HG03521 (cell line): Measurements from ENCODE around the gene SATB2.

Experiments used
- ATAC-seq: cut with Tn5 transposase; IDR thresholded peaks from one replicate; pipeline ENCODE4 v1.9.1; 2021; ENCODE audit warnings: mild to moderate bottlenecking, moderate library complexity; ENCODE audit not compliant: unreplicated experiment

Gene SATB2

GRCh38 chr2:199409759-199410529, 47.8 kb downstream of the SATB2 start:
- ATAC-seq = no peak

DNA sequence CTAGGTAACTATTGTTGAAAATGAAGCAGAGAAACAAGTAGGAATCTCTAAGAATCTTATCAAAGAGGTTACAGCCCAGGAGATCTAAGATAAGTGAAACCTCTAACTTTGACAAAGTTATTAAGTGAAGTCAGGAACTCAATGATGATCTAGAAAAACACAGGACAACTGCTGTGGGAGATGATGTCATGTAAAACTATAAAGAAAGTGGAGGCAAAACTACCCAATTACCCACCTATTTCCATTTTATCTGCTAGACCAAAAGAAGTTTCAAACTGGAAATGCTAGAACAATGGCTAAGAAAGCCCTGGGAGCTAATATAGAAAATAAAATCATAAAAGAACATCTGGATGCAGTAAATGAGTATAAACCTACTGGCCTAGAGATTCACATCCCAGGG, 50.3 kb downstream of the SATB2 start:
- no peak for ATAC-seq

DNA sequence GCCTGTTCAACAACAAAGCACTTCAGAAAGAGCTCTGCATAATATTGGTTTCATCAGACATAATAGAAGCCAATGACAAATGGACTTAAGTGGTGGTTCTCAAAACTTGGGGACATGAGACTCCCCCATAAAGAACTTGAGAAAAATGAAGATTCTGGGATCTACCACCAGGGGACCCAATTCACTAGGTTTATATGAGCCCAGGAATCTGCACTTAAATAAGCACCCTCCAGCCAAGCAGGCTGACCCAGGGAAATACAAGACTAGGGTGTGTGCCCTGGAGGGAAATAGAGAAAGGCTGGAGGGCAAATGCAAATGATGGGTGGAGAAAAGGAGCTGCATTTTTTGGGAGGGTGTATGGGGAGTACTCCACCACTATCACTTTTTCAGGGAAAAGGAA, 52.5 kb downstream of the SATB2 start:
- no peak for ATAC-seq

DNA sequence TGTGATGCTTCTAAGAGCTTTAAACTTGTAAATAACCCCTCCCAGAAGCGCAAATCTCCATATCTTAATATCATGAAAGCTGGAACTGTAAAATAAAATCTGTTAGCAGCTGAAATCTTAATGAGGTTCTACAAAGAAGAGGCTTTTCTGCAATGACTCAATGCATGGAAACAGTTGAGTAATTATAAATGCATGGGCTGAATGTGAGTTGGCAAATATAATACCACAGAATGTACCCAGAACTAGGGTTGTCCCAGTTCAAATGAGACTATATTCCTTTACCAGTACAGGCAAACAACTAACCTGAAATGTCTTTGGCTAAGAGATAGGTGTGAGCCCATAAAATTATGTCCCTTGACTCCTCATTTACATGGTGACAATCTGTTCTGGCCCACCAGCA, 52.9 kb downstream of the SATB2 start:
- no peak for ATAC-seq

GRCh38 chr2:199395311-199395710, 62.4 kb downstream of the SATB2 start:
- ATAC-seq = no peak

DNA sequence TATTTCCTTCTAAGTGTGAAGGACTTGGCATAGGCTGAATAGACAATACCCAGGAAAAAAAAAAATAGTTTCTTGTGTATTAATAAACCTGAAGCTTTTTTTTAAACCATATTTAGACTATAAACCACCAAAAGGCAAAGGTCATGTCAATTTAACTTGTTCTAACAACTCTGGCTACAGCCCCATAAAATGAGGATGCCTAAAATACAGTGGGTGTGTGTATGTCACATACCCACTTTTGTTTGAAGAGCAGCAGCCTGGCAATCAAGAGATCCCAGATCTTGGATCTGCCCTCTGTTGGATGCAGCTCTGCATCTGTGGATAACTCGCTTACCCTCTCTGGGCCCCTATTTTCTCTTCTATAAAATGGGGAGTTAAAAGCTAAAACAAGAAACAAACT, 65.4 kb downstream of the SATB2 start:
- no peak for ATAC-seq

- ATAC-seq = no peak
Measured at GRCh38 chr2:199388728-199389268, 68.9 kb downstream of the SATB2 start.

- ATAC-seq = no peak
Measured at GRCh38 chr2:199384043-199384442, 73.7 kb downstream of the SATB2 start.

DNA sequence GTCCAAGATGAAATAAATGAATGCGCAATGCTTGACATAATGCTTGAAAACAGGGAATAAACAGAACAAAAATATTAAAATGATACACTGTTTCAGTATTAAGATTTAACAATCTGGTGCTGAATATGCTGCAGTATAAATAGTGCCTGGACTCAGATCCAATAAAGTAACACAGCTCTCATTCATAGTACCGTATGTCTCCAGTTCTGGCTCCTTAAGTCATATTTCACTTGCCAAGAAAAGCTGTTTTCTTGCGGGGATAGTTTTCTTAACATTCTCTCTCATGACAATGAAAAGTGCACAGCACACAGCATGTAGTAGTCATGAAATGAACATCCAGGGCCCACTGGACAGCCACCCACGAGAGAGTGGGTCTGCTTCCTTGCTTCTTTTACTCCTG, 74.7 kb downstream of the SATB2 start:
- ATAC-seq = no peak

GRCh38 chr2:199382091-199382490, 75.6 kb downstream of the SATB2 start:
- no peak for ATAC-seq

DNA sequence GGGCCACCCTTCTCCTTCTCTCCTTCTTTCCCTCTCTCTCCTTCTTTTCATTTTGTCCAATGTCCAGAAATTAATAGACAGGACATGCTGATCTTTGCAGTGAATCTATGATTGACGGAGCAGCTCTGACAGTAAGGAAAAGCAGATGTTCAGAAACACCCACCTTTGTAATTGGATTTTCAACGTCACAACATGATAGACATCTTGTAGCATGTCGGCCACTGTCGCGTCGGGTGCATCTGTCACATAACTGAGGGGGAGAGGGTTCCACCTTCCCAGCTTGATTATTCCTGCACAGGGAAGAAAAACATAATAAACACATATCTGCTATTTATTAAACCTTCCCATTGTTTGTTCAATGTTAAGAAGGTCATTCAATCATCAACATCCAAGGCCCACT, 76.2 kb downstream of the SATB2 start:
- ATAC-seq = no peak

- no peak for ATAC-seq
Measured at GRCh38 chr2:199378948-199379650, 78.6 kb downstream of the SATB2 start.

- ATAC-seq = no peak
Measured at GRCh38 chr2:199370150-199370780, 87.5 kb downstream of the SATB2 start.

- no peak for ATAC-seq
Measured at GRCh38 chr2:199366406-199366805, 91.3 kb downstream of the SATB2 start.

- no peak for ATAC-seq
Measured at GRCh38 chr2:199364153-199364552, 93.6 kb downstream of the SATB2 start.

DNA sequence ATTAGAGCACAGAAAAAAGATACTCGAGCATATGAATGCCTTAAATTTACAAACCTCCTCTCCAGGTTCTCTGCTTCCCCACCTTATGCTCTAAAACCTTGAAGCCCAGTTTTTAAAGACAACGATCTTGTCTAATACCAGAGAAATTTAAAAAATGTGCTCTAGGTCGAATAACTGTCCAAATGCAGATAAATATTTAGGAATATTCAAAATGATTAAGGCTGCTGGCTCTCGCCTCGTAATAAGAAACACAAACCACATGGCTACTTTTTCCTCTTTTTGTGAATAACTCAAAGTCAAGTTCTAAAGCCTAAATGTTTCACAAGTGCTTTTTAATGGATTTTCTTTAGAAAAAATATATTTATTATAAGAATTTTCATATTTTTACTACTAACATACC, 101.3 kb downstream of the SATB2 start:
- no peak for ATAC-seq

DNA sequence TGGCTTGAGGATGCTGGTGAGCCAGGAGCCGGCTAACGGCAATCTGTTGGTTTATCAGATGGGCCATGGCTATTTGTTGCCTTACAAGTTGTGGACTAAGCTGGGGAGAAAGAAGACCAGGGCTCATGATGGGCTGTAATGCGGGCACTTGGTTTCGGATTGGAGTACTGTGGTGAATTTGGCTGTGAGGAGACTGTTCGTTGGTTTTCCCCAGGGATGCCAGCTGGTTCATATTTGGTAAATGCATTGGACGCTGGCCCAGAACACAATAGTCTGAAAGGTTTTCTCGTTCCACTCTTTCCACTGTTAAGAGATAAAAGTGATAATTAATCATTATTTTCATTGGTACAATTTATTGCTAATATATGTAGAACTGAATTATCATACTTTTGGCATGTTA, 108.9 kb downstream of the SATB2 start:
- no peak for ATAC-seq

GRCh38 chr2:199344012-199344411, 113.7 kb downstream of the SATB2 start:
- ATAC-seq = no peak

DNA sequence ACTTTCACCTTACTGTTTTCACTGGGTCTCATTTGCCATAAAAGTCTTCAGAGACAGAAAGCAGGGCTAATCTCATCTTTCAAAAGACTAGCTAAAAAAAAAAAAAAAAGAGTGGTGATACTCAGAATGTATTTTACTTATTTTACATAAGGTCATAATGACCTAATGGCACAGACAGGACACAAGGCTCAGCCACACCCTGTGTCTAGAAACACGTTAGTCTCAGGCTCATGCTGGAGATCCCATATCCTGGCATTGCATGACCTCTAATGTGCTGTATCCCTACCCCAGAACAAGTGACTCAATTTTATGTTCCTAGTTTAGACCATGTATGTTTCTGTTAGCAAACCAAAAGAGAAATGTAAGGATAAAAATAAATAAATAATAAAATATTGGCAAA, 115.4 kb downstream of the SATB2 start:
- no peak for ATAC-seq

GRCh38 chr2:199341123-199341522, 116.6 kb downstream of the SATB2 start:
- ATAC-seq = no peak

GRCh38 chr2:199339891-199340605, 117.7 kb downstream of the SATB2 start:
- ATAC-seq = no peak
